GM23248 (cell line): ENCODE measurements around the gene ITGA11. TPM values are rescaled to one million over a fixed set of nuclear protein-coding genes. Genes with fewer than 3 reads are reported as not detected.
A peak's percentile ranks its signal among the peaks of the same experiment; 100 is the strongest.

ENCODE experiments used
- DNase-seq: peaks from one replicate; pipeline ENCODE4 v3.0.0-alpha.2; 2015
- H2AFZ ChIP-seq: fragments of 200-600 bp; sonication (generic); 2 replicates; pipeline ENCODE4 v1.6.1; 2016; ENCODE audit warnings: antibody characterized with exemption
- H3F3A ChIP-seq: fragments of 200-600 bp; sonication (generic); 2 replicates; pipeline ENCODE4 v1.6.1; 2016; ENCODE audit warnings: mild to moderate bottlenecking, antibody characterized with exemption, mixed run types; ENCODE audit not compliant: insufficient read depth
- H3K27ac ChIP-seq: fragments of 200-600 bp; sonication (generic); 2 replicates; pipeline ENCODE4 v1.5.1; 2016; ENCODE audit warnings: mild to moderate bottlenecking
- H3K27me3 ChIP-seq: fragments of 200-600 bp; sonication (generic); replicated peaks from 2 replicates; pipeline ENCODE4 v1.6.1; 2016; ENCODE audit warnings: mild to moderate bottlenecking; ENCODE audit not compliant: insufficient read depth
- H3K36me3 ChIP-seq: fragments of 200-600 bp; sonication (generic); 2 replicates; pipeline ENCODE4 v1.6.1; 2016; ENCODE audit warnings: low read depth, mild to moderate bottlenecking
- H3K4me1 ChIP-seq: fragments of 200-600 bp; sonication (generic); 2 replicates; pipeline ENCODE4 v1.6.1; 2016; ENCODE audit warnings: mild to moderate bottlenecking; ENCODE audit not compliant: insufficient read depth
- H3K4me2 ChIP-seq: fragments of 200-600 bp; sonication (generic); one replicate; pipeline ENCODE4 v1.6.1; 2016; ENCODE audit warnings: mild to moderate bottlenecking; ENCODE audit not compliant: unreplicated experiment
- H3K4me3 ChIP-seq: fragments of 200-600 bp; sonication (generic); 2 replicates; pipeline ENCODE4 v1.5.1; 2016; ENCODE audit warnings: mild to moderate bottlenecking
- H3K79me2 ChIP-seq: fragments of 200-600 bp; sonication (generic); 2 replicates; pipeline ENCODE4 v1.6.1; 2016; ENCODE audit warnings: mild to moderate bottlenecking; ENCODE audit not compliant: insufficient read depth
- H3K9ac ChIP-seq: fragments of 200-600 bp; sonication (generic); 2 replicates; pipeline ENCODE4 v1.6.1; 2016; ENCODE audit warnings: mild to moderate bottlenecking
- H3K9me2 ChIP-seq: fragments of 200-600 bp; sonication (generic); 2 replicates; pipeline ENCODE4 v1.6.1; 2016; ENCODE audit warnings: mixed run types, mild to moderate bottlenecking, moderate library complexity; ENCODE audit not compliant: insufficient read depth
- H3K9me3 ChIP-seq: fragments of 200-600 bp; sonication (generic); one replicate; pipeline ENCODE4 v1.6.1; 2017; ENCODE audit warnings: low read depth
- H4K20me1 ChIP-seq: fragments of 200-600 bp; sonication (generic); 2 replicates; pipeline ENCODE4 v1.6.0; 2016; ENCODE audit not compliant: insufficient read depth
- EZH2 ChIP-seq: fragments of 200-600 bp; sonication (generic); IDR thresholded peaks from 2 replicates; pipeline ENCODE4 v1.6.1; 2018; ENCODE audit warnings: antibody characterized with exemption, mild to moderate bottlenecking; ENCODE audit not compliant: insufficient read depth, poor library complexity, severe bottlenecking
- EZH2phosphoT487 ChIP-seq: fragments of 200-600 bp; sonication (generic); IDR thresholded peaks from 2 replicates; pipeline ENCODE4 v1.6.1; 2018; ENCODE audit warnings: antibody characterized with exemption, moderate library complexity, mild to moderate bottlenecking, low read depth; ENCODE audit not compliant: insufficient read depth
- WGBS, 2 experiments: methylation state at CpG; one replicate each; pipeline ENCODE4 v1.1.6; 2015 to 2017; ENCODE audit warnings: low lambda C conversion rate in 2 of 2, low coverage in 1 of 2; ENCODE audit errors: missing lambda C conversion rate in 2 of 2; 5-methylcytosine and 5-hydroxymethylcytosine counted together
- in situ Hi-C: fragments of 300-500 bp; cut with MboI; formaldehyde crosslinking; loops from 2 replicates; pipeline ENCODE4 v1.15.0; 2020
- polyA plus RNA-seq: library from polyadenylated mRNA; unstranded; fragments of >200 nt; fragmentation: Nextera tagmentation; extraction: Ambion mirVana; gene quantifications from 2 replicates; pipeline ENCODE4 v1.2.1, GENCODE V29; 2016
- total RNA-seq: library from RNA; depleted of rRNA; stranded (reverse); fragments of >200 nt; shearing (Covaris generic); gene quantifications from 2 replicates; pipeline ENCODE4 v1.2.3, GENCODE V29; 2014

Gene ITGA11
- total and polyA plus RNA-seq, 2 experiments from 2014 or later, result 312 to 352 TPM

- Histone ChIP-seq H3F3A (peaks cover 97% of the 10 kb centered on the region), H3K79me2 (peaks cover 88% of the 10 kb centered on the region), H3K4me2 (no peak overlapping the region), H3K36me3 (peaks cover 65% of the 10 kb centered on the region), H3K27ac (peak overlapping the region; percentile 53), H3K9me3 (no peaks in the 10 kb centered on the region), H3K27me3 (no peaks in the 10 kb centered on the region), H3K4me1 (peaks cover 27% of the 10 kb centered on the region), H3K9ac (peak overlapping the region; percentile 4; the same call in 1 of the 2 replicates), H2AFZ (no peak overlapping the region), H4K20me1 (no peaks in the 10 kb centered on the region), H3K4me3 (no peak overlapping the region), H3K9me2 (no peaks in the 10 kb centered on the region)
- in situ Hi-C loops, result no loop called here
- 69 to 70% methylated on average over 4 of the region's 4 CpGs for WGBS, 2 experiments
- DNase-seq, result peak; percentile 42
- TF ChIP-seq EZH2, result no peak
- TF ChIP-seq EZH2phosphoT487, result no peak
Observed at GRCh38 chr15:68295014-68295805, 136.8 kb downstream of the ITGA11 start.

GRCh38 chr15:68292967-68293366 lies 139.0 kb downstream of the ITGA11 start:
- H3K9me3 ChIP-seq, result no peaks in the 10 kb centered on the region
- no peak overlapping the region for H2AFZ ChIP-seq
- in situ Hi-C loops, result no loop called here
- H3K27me3 ChIP-seq, result no peaks in the 10 kb centered on the region
- no peak overlapping the region for H3K9ac ChIP-seq
- H3F3A ChIP-seq, result peaks cover 99% of the 10 kb centered on the region
- DNase-seq, result no peak
- no peak overlapping the region for H3K4me2 ChIP-seq
- no peaks in the 10 kb centered on the region for H4K20me1 ChIP-seq
- no peak overlapping the region for H3K4me3 ChIP-seq
- H3K27ac ChIP-seq, result peak overlapping the region; percentile 27; the same call in 1 of the 2 replicates
- peaks cover 71% of the 10 kb centered on the region for H3K36me3 ChIP-seq
- peaks cover 10% of the 10 kb centered on the region; the same call in 1 of the 2 replicates for H3K4me1 ChIP-seq
- H3K79me2 ChIP-seq, result peaks cover 100% of the 10 kb centered on the region
- H3K9me2 ChIP-seq, result no peaks in the 10 kb centered on the region
- TF ChIP-seq EZH2 (no peak), EZH2phosphoT487 (no peak)

- peaks cover 99% of the 10 kb centered on the region for H3F3A ChIP-seq
- no peaks in the 10 kb centered on the region for H3K9me2 ChIP-seq
- peaks cover 64% of the 10 kb centered on the region for H3K36me3 ChIP-seq
- no peaks in the 10 kb centered on the region for H3K9me3 ChIP-seq
- H3K79me2 ChIP-seq, result peaks cover 100% of the 10 kb centered on the region
- DNase-seq, result no peak
- in situ Hi-C loops, result no loop called here
- peaks cover 10% of the 10 kb centered on the region; the same call in 1 of the 2 replicates for H3K4me1 ChIP-seq
- 0 out of 2 replicates have a peak overlapping the region, but pooled peaks have one; percentile 5 for H3K9ac ChIP-seq
- no peaks in the 10 kb centered on the region for H4K20me1 ChIP-seq
- TF ChIP-seq EZH2phosphoT487 (no peak), EZH2 (no peak)
- H2AFZ ChIP-seq, result no peak overlapping the region
- H3K4me3 ChIP-seq, result no peak overlapping the region
- H3K4me2 ChIP-seq, result no peak overlapping the region
- peak overlapping the region; percentile 27 for H3K27ac ChIP-seq
- no peaks in the 10 kb centered on the region for H3K27me3 ChIP-seq
Observed at GRCh38 chr15:68292157-68292781, 139.7 kb downstream of the ITGA11 start.

- Histone ChIP-seq H3K9me3 (no peaks in the 10 kb centered on the region), H3K4me2 (no peak overlapping the region), H3K79me2 (peaks cover 100% of the 10 kb centered on the region), H3K36me3 (peaks cover 49% of the 10 kb centered on the region), H3K9ac (no peak overlapping the region), H3K4me1 (0 out of 2 replicates have a peak, but pooled peaks cover 10% of the 10 kb centered on the region), H2AFZ (no peak overlapping the region), H3K9me2 (no peaks in the 10 kb centered on the region), H3K27me3 (no peaks in the 10 kb centered on the region), H4K20me1 (0 out of 2 replicates have a peak, but pooled peaks cover 3% of the 10 kb centered on the region), H3K4me3 (no peak overlapping the region), H3K27ac (no peak overlapping the region), H3F3A (peaks cover 97% of the 10 kb centered on the region)
- in situ Hi-C loops, result no loop called here
- TF ChIP-seq EZH2, result no peak
- TF ChIP-seq EZH2phosphoT487, result no peak
- no peak for DNase-seq
- 89 to 94% methylated on average over 8 of the region's 8 CpGs for WGBS, 2 experiments
Observed at GRCh38 chr15:68290715-68291114, 141.2 kb downstream of the ITGA11 start.
